Tibial nerve (tissue), 4 donors: ENCODE measurements around the gene VAMP8. TPM values are rescaled to one million over a fixed set of nuclear protein-coding genes. Genes with fewer than 3 reads are reported as not detected.

Source experiments
- DNase-seq, 2 donors: peaks; one replicate each; pipeline ENCODE4 v3.0.0-alpha.2; 2019; ENCODE audit warnings: low spot score in 2 of 2
- H3K27ac ChIP-seq, 4 donors: fragments of 200-600 bp; sonication (generic) in 3 of 4; one replicate each; pipeline ENCODE4 v1.5.1; 2017 to 2019; ENCODE audit warnings: mild to moderate bottlenecking in 1 of 4
- H3K27me3 ChIP-seq, 2 donors: fragments of 200-600 bp; sonication (generic) in 1 of 2; one replicate each; pipeline versions ENCODE4 v1.5.1 to v1.6.0; 2017 to 2019
- H3K36me3 ChIP-seq, 3 donors: fragments of 200-600 bp; sonication (generic); one replicate each; pipeline ENCODE4 v1.5.1; 2018 to 2019
- H3K4me1 ChIP-seq, 4 donors: fragments of 200-600 bp; sonication (generic) in 3 of 4; one replicate each; pipeline ENCODE4 v1.5.1; 2017 to 2019
- H3K4me3 ChIP-seq, 4 donors: fragments of 200-600 bp; sonication (generic) in 3 of 4; one replicate each; pipeline ENCODE4 v1.5.1; 2017 to 2019; ENCODE audit warnings: mild to moderate bottlenecking in 1 of 4, moderate library complexity in 1 of 4
- H3K9me3 ChIP-seq, 4 donors: fragments of 200-600 bp; sonication (generic) in 3 of 4; one replicate each; pipeline ENCODE4 v1.5.1; 2017 to 2019
- EP300 ChIP-seq, 2 donors: sonication (generic); formaldehyde crosslinking; IDR thresholded peaks; one replicate each; pipeline ENCODE4 v1.6.1; 2017; ENCODE audit warnings: antibody characterized with exemption in 2 of 2, mild to moderate bottlenecking in 1 of 2
- POLR2A ChIP-seq, 2 donors: fragments of 450-650 bp; IDR thresholded peaks; one replicate each; pipeline ENCODE4 v1.6.1; 2017; ENCODE audit warnings: antibody characterized with exemption in 2 of 2, mild to moderate bottlenecking in 2 of 2, moderate library complexity in 2 of 2
- whole genome bisulfite sequencing, 2 donors: methylation state at CpG; one replicate each; pipeline ENCODE4 v1.1.5; 2018; 5-methylcytosine and 5-hydroxymethylcytosine counted together
- total RNA-seq, 4 donors: library from RNA; depleted of rRNA; stranded (reverse); fragments of >200 nt; gene quantifications; one replicate each; pipeline ENCODE4 v1.1.0, GENCODE V29; 2016
- TF ChIP-seq, protein P1 (sequence below), 5 experiments: fragments of 200-600 bp in 3 of 5; fragments of 450-650 bp in 2 of 5; sonication (generic) in 3 of 5; IDR thresholded peaks; one replicate each; pipeline ENCODE4 v1.5.1; 2016 to 2019; ENCODE audit warnings: antibody characterized with exemption in 5 of 5, mild to moderate bottlenecking in 3 of 5, moderate library complexity in 2 of 5

Gene VAMP8
- total RNA-seq, 4 donors from 2014 or later, result 4.3 to 24.0 (median 11.8) TPM

DNA sequence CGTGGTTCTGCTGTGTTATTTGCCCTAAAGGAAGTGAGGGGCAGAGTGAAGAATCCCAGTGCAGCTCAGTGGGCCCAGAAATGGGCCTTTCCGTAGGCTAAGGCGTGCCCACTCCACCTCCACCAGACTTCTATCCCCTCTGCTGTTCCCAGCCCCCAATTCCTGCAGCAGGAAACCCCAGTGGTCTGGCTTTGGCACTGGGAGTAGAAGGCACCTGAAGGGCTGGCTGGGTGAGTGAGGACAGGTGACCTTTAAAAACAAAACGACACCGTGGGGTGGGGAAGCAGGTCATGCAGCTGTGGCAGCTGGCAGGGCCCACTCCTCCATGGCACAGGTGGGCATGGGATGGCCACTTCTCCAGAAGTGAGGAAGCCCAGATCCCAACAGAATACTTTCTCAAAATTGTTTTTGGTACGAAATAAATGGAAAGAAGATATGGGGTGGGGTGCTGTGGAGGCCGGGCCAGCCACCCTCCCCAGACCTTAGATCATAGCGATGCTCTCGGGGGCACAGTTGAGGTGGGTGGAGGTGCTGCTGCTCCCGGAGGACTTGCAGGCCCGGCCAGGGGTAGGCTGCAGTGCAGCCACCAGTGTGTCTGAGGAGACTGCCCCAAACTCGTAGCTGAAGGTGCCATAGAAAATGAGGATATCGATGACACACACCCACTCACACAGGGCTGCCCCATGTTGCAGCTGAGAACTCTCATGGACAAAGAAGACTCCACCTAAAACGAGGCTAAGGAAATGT, 21.4 kb downstream of the VAMP8 start:
- TF ChIP-seq EP300 (IDR thresholded peaks at IDR 0.05) (no peak), POLR2A (IDR thresholded peaks at IDR 0.05) (no peak)
- TF ChIP-seq, protein P1, sequence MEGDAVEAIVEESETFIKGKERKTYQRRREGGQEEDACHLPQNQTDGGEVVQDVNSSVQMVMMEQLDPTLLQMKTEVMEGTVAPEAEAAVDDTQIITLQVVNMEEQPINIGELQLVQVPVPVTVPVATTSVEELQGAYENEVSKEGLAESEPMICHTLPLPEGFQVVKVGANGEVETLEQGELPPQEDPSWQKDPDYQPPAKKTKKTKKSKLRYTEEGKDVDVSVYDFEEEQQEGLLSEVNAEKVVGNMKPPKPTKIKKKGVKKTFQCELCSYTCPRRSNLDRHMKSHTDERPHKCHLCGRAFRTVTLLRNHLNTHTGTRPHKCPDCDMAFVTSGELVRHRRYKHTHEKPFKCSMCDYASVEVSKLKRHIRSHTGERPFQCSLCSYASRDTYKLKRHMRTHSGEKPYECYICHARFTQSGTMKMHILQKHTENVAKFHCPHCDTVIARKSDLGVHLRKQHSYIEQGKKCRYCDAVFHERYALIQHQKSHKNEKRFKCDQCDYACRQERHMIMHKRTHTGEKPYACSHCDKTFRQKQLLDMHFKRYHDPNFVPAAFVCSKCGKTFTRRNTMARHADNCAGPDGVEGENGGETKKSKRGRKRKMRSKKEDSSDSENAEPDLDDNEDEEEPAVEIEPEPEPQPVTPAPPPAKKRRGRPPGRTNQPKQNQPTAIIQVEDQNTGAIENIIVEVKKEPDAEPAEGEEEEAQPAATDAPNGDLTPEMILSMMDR (IDR thresholded peaks at IDR 0.05), result no peak
- H3K9me3 ChIP-seq, result no peaks in the 10 kb centered on the region
- peaks cover 0 to 43% (median 4%) of the 10 kb centered on the region in 3 donors for H3K36me3 ChIP-seq
- H3K27me3 ChIP-seq, result no peaks in the 10 kb centered on the region
- WGBS, 2 donors, result 68 to 74% methylated on average over 14 of the region's 14 CpGs
- no peak overlapping the region for H3K27ac ChIP-seq
- DNase-seq, result no peak
- H3K4me3 ChIP-seq, result no peak overlapping the region
- H3K4me1 ChIP-seq, result peaks cover 0 to 63% (median 25%) of the 10 kb centered on the region in 4 donors

DNA sequence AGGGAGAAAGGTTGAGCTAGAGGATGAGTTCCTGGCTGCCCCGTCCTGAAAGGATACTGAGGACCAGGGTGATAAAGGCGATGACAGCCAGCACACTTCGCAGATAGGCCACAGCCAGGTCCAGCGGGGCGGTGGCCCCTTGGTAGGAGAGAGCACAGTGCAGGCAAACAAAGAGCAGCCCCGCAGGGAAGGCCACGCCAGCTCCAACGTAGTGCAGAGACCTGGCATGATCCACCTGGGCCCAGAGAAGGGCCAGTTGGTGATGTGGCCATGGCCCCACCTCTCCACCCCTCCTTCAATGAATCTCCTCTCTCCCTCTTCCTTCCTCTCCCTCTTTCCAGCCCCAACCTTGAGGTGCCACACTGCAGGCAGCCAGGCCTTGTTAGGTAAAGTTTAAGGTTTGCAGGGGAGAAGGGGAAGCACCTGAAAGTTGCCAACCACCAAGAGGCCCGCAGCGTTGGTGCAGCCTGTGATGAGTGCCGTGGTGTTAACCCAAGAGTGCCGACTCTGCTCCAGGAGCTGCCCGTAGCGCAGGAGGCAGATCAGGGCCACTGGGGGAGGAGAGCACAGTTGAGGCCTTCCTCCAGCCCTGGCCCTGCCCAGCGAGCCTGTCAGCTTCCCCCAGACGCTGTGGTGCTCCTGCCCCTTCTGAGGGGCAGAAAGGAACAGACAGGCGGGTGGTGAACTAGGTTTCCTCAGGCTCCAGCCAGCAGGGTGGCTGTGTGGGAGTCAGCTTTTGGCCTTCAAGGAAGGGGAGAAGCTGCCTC, 22.3 kb downstream of the VAMP8 start:
- Histone ChIP-seq H3K36me3 (peaks cover 0 to 43% (median 4%) of the 10 kb centered on the region in 3 donors), H3K9me3 (no peaks in the 10 kb centered on the region), H3K27me3 (no peaks in the 10 kb centered on the region), H3K4me1 (peaks cover 0 to 63% (median 28%) of the 10 kb centered on the region in 4 donors), H3K4me3 (no peak overlapping the region), H3K27ac (no peak overlapping the region)
- no peak for DNase-seq
- TF ChIP-seq EP300 (IDR thresholded peaks at IDR 0.05) (no peak), POLR2A (IDR thresholded peaks at IDR 0.05) (no peak)
- TF ChIP-seq, protein P1 (IDR thresholded peaks at IDR 0.05), result no peak
- WGBS, 2 donors, result 64 to 71% methylated on average over 16 to 17 of the region's 17 CpGs

GRCh38 chr2:85600235-85600575, 22.8 kb downstream of the VAMP8 start:
- 84 to 85% methylated on average over 3 of the region's 3 CpGs for WGBS, 2 donors
- peaks cover 0 to 43% (median 4%) of the 10 kb centered on the region in 3 donors for H3K36me3 ChIP-seq
- DNase-seq, result no peak
- H3K27ac ChIP-seq, result no peak overlapping the region
- TF ChIP-seq EP300 (IDR thresholded peaks at IDR 0.05), result no peak
- no peak for TF ChIP-seq POLR2A (IDR thresholded peaks at IDR 0.05)
- TF ChIP-seq, protein P1 (IDR thresholded peaks at IDR 0.05), result no peak
- H3K27me3 ChIP-seq, result no peaks in the 10 kb centered on the region
- no peaks in the 10 kb centered on the region for H3K9me3 ChIP-seq
- no peak overlapping the region for H3K4me3 ChIP-seq
- peaks cover 0 to 64% (median 31%) of the 10 kb centered on the region in 4 donors for H3K4me1 ChIP-seq

- no peaks in the 10 kb centered on the region for H3K9me3 ChIP-seq
- no peak for DNase-seq
- WGBS, 2 donors, result 58 to 76% methylated on average over 4 to 5 of the region's 6 CpGs
- H3K4me1 ChIP-seq, result peaks cover 0 to 71% (median 39%) of the 10 kb centered on the region in 4 donors
- peak overlapping the region; percentile 85 to 96 (median 91) for H3K27ac ChIP-seq
- no peak for TF ChIP-seq EP300 (IDR thresholded peaks at IDR 0.05)
- TF ChIP-seq, protein P1 (IDR thresholded peaks at IDR 0.05), result no peak
- TF ChIP-seq POLR2A (IDR thresholded peaks at IDR 0.05), result no peak
- no peaks in the 10 kb centered on the region for H3K27me3 ChIP-seq
- H3K36me3 ChIP-seq, result peaks cover 0 to 43% (median 4%) of the 10 kb centered on the region in 3 donors
- peak overlapping the region; percentile 57 to 92 (median 78) for H3K4me3 ChIP-seq
Measured at GRCh38 chr2:85600951-85601770, 23.8 kb downstream of the VAMP8 start.
